Keratinocyte (primary cell): ENCODE results near the gene AKT1. TPM values are rescaled to one million over a fixed set of nuclear protein-coding genes. Genes with fewer than 3 reads are reported as not detected.
"Not testable (repeated sequence)": the region's sequence is repeated elsewhere in the genome, so short reads cannot be mapped to it uniquely, and the experiment has no call there.

Source experiments
- DNase-seq: peaks from one replicate; pipeline ENCODE4 v3.0.0-alpha.2; 2011; ENCODE audit warnings: low read depth, missing footprints, low spot score
- FAIRE-seq: peaks from 2 replicates; lab custom pipeline; 2011; peaks lifted over from hg19 to GRCh38; lab: Jason Lieb, UNC
- H2AFZ ChIP-seq: 2 replicates; pipeline ENCODE4 v1.6.0; 2012; ENCODE audit warnings: low read length, control low read depth, inconsistent platforms; ENCODE audit not compliant: control insufficient read depth
- H3K27ac ChIP-seq: 2 replicates; pipeline ENCODE4 v1.5.1; 2011; ENCODE audit warnings: low read length; ENCODE audit not compliant: control insufficient read depth, insufficient read depth
- H3K27me3 ChIP-seq: 3 replicates; pipeline ENCODE4 v1.6.0; 2011; ENCODE audit warnings: low read length; ENCODE audit not compliant: control insufficient read depth, insufficient read depth; ENCODE audit errors: extremely low read depth
- H3K36me3 ChIP-seq, 2 experiments: 2 replicates in 1 of 2; 3 replicates in 1 of 2; pipeline ENCODE4 v1.5.1; 2011; ENCODE audit warnings: low read length in 2 of 2, mild to moderate bottlenecking in 1 of 2; ENCODE audit not compliant: control insufficient read depth in 2 of 2, insufficient read depth in 2 of 2; ENCODE audit errors: extremely low read depth in 1 of 2
- H3K4me1 ChIP-seq: 3 replicates; pipeline ENCODE4 v1.5.1; 2011; ENCODE audit warnings: low read length; ENCODE audit not compliant: control insufficient read depth, insufficient read depth; ENCODE audit errors: extremely low read depth
- H3K4me2 ChIP-seq: 3 replicates; pipeline ENCODE4 v1.6.0; 2011; ENCODE audit warnings: low read depth, low read length; ENCODE audit not compliant: control insufficient read depth, insufficient read depth; ENCODE audit errors: extremely low read depth
- H3K4me3 ChIP-seq, 3 experiments: fragments of 200-600 bp in 1 of 3; sonication (generic) in 1 of 3; 2 replicates in 2 of 3; 3 replicates in 1 of 3; pipeline ENCODE4 v1.5.1; 2011 to 2016; ENCODE audit warnings: low read length in 3 of 3, mild to moderate bottlenecking in 3 of 3, control low read depth in 2 of 3, inconsistent platforms in 1 of 3, low read depth in 1 of 3, mixed read lengths in 1 of 3, mixed run types in 1 of 3, moderate library complexity in 1 of 3; ENCODE audit not compliant: control insufficient read depth in 2 of 3, insufficient read depth in 2 of 3; ENCODE audit errors: extremely low read depth in 1 of 3
- H3K79me2 ChIP-seq: 2 replicates; pipeline ENCODE4 v1.6.0; 2012; ENCODE audit warnings: low read length; ENCODE audit not compliant: control insufficient read depth, insufficient read depth
- H3K9ac ChIP-seq: 3 replicates; pipeline ENCODE4 v1.6.0; 2011; ENCODE audit warnings: low read length; ENCODE audit not compliant: control insufficient read depth, insufficient read depth; ENCODE audit errors: extremely low read depth
- H3K9me1 ChIP-seq: 3 replicates; pipeline ENCODE4 v1.6.0; 2011; ENCODE audit warnings: low read length; ENCODE audit not compliant: control insufficient read depth, insufficient read depth; ENCODE audit errors: extremely low read depth
- H3K9me3 ChIP-seq: 2 replicates; pipeline ENCODE4 v1.5.1; 2012; ENCODE audit warnings: low read depth, low read length; ENCODE audit not compliant: control insufficient read depth
- H4K20me1 ChIP-seq: 3 replicates; pipeline ENCODE4 v1.6.0; 2011; ENCODE audit warnings: low read length; ENCODE audit not compliant: control insufficient read depth, insufficient read depth; ENCODE audit errors: extremely low read depth
- CTCF ChIP-seq, 3 experiments: IDR thresholded peaks in 1 of 3; conservative IDR thresholded peaks in 1 of 3; optimal IDR thresholded peaks in 1 of 3; 2 replicates in 2 of 3; 3 replicates in 1 of 3; pipeline versions ENCODE3 to v1.5.1; 2011; ENCODE audit warnings: low read length in 3 of 3, mild to moderate bottlenecking in 3 of 3, moderate library complexity in 2 of 3, control low read depth in 1 of 3, inconsistent platforms in 1 of 3; ENCODE audit not compliant: insufficient read depth in 2 of 3; ENCODE audit errors: extremely low read depth in 1 of 3
- EZH2 ChIP-seq: IDR thresholded peaks from one replicate; pipeline ENCODE4 v1.6.1; 2012; ENCODE audit warnings: inconsistent platforms, mild to moderate bottlenecking, low read length, moderate library complexity
- dilution Hi-C: fragments of 300-500 bp; cut with MboI; formaldehyde crosslinking; loops from one replicate; pipeline ENCODE4 v1.7.0; 2020; ENCODE audit warnings: low sequenced_read_pairs; ENCODE audit not compliant: extremely low pct_ligation_motif_present
- polyA plus RNA-seq, 5 experiments: library from polyadenylated mRNA; depleted of rRNA in 3 of 5; stranded (reverse) in 3 of 5; stranded (forward) in 1 of 5; unstranded in 1 of 5; fragments of >200 nt; gene quantifications; 1 replicate in 1 of 5; 2 replicates in 3 of 5; 3 replicates in 1 of 5; pipeline versions ENCODE4 v1.2.1 to v1.2.3, GENCODE V29; 2011 to 2012; ENCODE audit warnings: missing spikeins in 2 of 5, low read depth in 1 of 5, low replicate concordance in 1 of 5

Gene AKT1
- polyA plus RNA-seq, 1 donor (not counting 4 experiments of a cell fraction or from before 2014, with no cell fraction given): 82.3 TPM

DNA sequence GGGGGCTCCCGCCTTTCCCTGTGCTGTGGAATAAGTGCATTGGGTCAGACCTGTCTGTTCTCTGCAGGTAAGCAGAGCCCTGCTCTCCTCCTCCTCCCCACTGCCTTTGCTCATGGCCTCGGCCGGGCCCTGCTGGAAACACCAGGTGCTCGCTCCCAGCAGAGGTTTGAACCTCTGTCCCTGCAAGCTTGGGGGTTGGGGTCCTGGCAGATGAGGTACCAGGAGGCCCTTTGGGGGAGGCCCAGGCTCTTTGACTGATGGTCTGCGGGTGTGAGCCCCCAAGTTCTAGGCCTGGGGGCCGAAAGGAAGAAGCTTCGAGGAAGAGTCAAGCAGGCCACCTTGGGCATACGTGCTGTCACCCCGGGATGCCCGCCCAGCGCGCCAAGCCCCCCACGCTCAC lies 47.5 kb upstream of the AKT1 start:
- Histone ChIP-seq H3K4me1 (peaks cover 8% of the 10 kb centered on the region), H3K36me3 (no peaks in the 10 kb centered on the region), H3K27me3 (peaks cover 34% of the 10 kb centered on the region), H3K9me3 (no peaks in the 10 kb centered on the region), H3K9ac (no peak overlapping the region), H3K79me2 (no peaks in the 10 kb centered on the region), H3K4me3 (no peak overlapping the region), H3K4me2 (no peak overlapping the region), H2AFZ (no peak overlapping the region), H3K27ac (no peak overlapping the region), H3K9me1 (no peaks in the 10 kb centered on the region), H4K20me1 (no peaks in the 10 kb centered on the region)
- no peak for DNase-seq
- no peak for FAIRE-seq
- dilution Hi-C loops: no loop called here
- TF ChIP-seq CTCF (optimal IDR thresholded peaks at IDR 0.05 in 1 of 3, IDR thresholded peaks at IDR 0.05 in 1 of 3, conservative IDR thresholded peaks at IDR 0.05 in 1 of 3; ENCODE audit: extremely low read depth in 1 of 3, insufficient read depth in 2 of 3, low read length in 3 of 3) (no peak), EZH2 (no peak)

DNA sequence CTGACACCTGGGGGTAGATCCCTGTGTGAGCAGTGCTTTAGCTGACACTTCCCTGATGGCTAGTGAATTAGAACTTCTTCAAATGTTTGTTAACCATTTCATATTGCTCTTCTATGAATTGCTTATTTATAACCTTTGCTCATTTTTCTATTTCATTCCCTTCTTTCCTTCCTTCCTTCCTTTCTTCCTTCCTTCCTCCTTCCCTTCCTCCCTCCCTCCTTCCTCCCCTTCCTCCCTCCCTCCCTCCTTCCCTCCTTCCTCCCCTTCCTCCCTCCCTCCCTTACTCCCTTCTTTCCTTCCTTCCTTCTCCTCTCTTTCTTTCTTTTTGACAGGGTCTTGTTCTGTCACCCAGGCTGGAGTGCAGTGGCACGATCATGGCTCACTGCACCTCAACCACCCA lies 46.2 kb upstream of the AKT1 start:
- Histone ChIP-seq H3K9ac (no peak overlapping the region), H3K4me3 (no peak overlapping the region)
- FAIRE-seq: no peak

GRCh38 chr14:104836171-104836935 lies 40.8 kb upstream of the AKT1 start:
- H3K4me2 ChIP-seq, H3K79me2 ChIP-seq, H3K36me3 ChIP-seq, H3K4me3 ChIP-seq, H3K4me1 ChIP-seq, H4K20me1 ChIP-seq, DNase-seq, H3K9me3 ChIP-seq, H3K9me1 ChIP-seq, FAIRE-seq, dilution Hi-C loops, H2AFZ ChIP-seq, H3K27ac ChIP-seq, H3K27me3 ChIP-seq, H3K9ac ChIP-seq: not testable (repeated sequence)

More for the DNA sequence above, 46.2 kb upstream of the AKT1 start:
- dilution Hi-C loops: no loop called here
- Histone ChIP-seq H3K27me3 (peaks cover 34% of the 10 kb centered on the region), H3K9me1 (no peaks in the 10 kb centered on the region), H3K9me3 (no peaks in the 10 kb centered on the region), H3K27ac (no peak overlapping the region), H3K4me1 (peaks cover 8% of the 10 kb centered on the region), H3K36me3 (no peaks in the 10 kb centered on the region), H4K20me1 (no peaks in the 10 kb centered on the region), H2AFZ (no peak overlapping the region), H3K4me2 (no peak overlapping the region), H3K79me2 (no peaks in the 10 kb centered on the region)
- no peak for DNase-seq
- TF ChIP-seq CTCF (optimal IDR thresholded peaks at IDR 0.05 in 1 of 3, IDR thresholded peaks at IDR 0.05 in 1 of 3, conservative IDR thresholded peaks at IDR 0.05 in 1 of 3; ENCODE audit: extremely low read depth in 1 of 3, insufficient read depth in 2 of 3, low read length in 3 of 3) (no peak), EZH2 (no peak)
